GM19438 (cell line): Measurements from ENCODE around the gene RAB11FIP2.

Experiments used
- ATAC-seq: cut with Tn5 transposase; IDR thresholded peaks from one replicate; pipeline ENCODE4 v1.9.1; 2021; ENCODE audit warnings: low read depth; ENCODE audit not compliant: unreplicated experiment

RAB11FIP2 gene

GRCh38 chr10:117988814-117989213 lies 57.9 kb downstream of the RAB11FIP2 start:
- ATAC-seq = no peak

GRCh38 chr10:117987244-117987909 lies 59.4 kb downstream of the RAB11FIP2 start:
- no peak for ATAC-seq

- no peak for ATAC-seq
Measured at GRCh38 chr10:117983961-117984360, 62.8 kb downstream of the RAB11FIP2 start.

- ATAC-seq = no peak
Measured at GRCh38 chr10:117980755-117981702, 65.7 kb downstream of the RAB11FIP2 start.

GRCh38 chr10:117980216-117980615 lies 66.5 kb downstream of the RAB11FIP2 start:
- no peak for ATAC-seq

- no peak for ATAC-seq
Measured at GRCh38 chr10:117972168-117972837, 74.4 kb downstream of the RAB11FIP2 start.

- no peak for ATAC-seq
Measured at GRCh38 chr10:117970962-117971361, 75.8 kb downstream of the RAB11FIP2 start.

- no peak for ATAC-seq
Measured at GRCh38 chr10:117969592-117969991, 77.1 kb downstream of the RAB11FIP2 start.

- no peak for ATAC-seq
Measured at GRCh38 chr10:117968354-117969182, 78.2 kb downstream of the RAB11FIP2 start.

- ATAC-seq = no peak
Measured at GRCh38 chr10:117967149-117967650, 79.5 kb downstream of the RAB11FIP2 start.

GRCh38 chr10:117965984-117966383 lies 80.8 kb downstream of the RAB11FIP2 start:
- no peak for ATAC-seq

GRCh38 chr10:117964536-117964935 lies 82.2 kb downstream of the RAB11FIP2 start:
- no peak for ATAC-seq

GRCh38 chr10:117960345-117960935 lies 86.3 kb downstream of the RAB11FIP2 start:
- ATAC-seq = no peak

- ATAC-seq = no peak
Measured at GRCh38 chr10:117956972-117957371, 89.8 kb downstream of the RAB11FIP2 start.

GRCh38 chr10:117955176-117955575 lies 91.6 kb downstream of the RAB11FIP2 start:
- ATAC-seq = no peak
